RKO (cell line): Measurements from ENCODE around the gene PSMC4.

Source experiments
- DNase-seq: peaks from one replicate; pipeline ENCODE4 v3.0.0-alpha.2; 2016; ENCODE audit warnings: low spot score

Gene PSMC4

DNA sequence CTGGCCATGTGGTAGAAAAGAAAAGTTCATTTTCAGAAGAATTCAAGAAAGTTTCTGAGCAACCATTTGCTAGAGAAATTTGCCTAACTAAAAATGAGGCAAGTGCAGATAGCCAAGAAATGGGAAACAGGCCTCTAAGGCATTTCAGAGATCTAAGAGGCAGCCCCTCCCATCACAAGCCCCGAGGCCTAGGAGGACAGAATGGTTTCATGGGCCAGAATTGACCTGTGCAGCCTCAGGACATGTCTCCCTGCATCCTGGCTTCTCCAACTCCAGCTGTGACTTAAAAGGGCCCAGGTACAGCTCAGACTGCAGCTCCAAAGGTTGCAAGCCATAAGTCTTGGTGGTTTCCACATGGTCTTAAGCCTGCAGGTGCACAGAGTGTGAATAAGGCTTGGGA, 22.6 kb downstream of the PSMC4 start:
- no peak for DNase-seq

- DNase-seq, result no peak
These were observed 23.4 kb downstream of the PSMC4 start for GRCh38 chr19:39994361-39994760.

DNA sequence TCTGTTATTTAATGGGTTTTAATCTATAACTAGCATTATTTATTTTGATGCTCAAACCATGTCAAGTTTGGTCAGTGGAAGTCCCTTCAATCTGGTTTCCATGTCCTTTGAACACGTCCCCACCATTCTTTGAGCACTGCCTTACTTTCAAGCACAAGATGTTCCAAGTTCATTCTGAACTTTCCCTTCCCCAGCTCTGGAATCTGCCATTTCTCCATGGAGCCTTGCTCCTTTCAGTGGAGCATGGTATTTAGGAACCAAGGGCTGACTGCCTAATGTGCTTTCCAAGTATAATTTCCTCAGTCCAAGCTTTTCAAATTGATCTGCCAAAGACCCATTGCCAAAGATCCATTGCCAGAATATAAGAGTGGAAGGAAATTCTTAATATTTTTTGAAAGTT, 24.8 kb downstream of the PSMC4 start:
- DNase-seq, result no peak

DNA sequence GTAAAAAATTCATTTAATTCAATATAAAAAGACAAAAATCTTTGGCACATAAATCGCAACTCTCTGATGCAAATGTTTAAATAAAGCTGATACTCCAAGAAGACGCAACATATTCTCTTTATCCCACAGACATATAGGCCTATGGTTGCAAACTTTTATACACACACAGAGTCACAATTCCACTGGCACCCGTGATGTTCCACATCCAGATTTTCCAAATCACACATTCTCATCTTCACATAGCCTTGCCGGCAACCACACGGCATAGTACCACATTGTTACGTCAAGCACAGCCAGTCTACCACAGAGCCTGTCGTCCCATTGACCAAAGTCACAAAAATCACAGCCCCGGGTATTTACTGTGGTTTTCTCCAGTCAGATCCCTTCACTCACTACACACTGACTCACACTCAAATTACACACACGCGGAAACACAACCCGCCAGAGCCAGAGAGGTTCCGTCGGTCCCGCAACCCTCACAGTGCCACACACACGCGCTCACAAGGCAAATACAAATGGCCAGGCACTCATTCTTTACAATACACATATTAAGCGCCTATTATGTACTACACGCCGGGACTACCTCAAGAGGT, 25.3 kb downstream of the PSMC4 start:
- peak; percentile 79 for DNase-seq

DNA sequence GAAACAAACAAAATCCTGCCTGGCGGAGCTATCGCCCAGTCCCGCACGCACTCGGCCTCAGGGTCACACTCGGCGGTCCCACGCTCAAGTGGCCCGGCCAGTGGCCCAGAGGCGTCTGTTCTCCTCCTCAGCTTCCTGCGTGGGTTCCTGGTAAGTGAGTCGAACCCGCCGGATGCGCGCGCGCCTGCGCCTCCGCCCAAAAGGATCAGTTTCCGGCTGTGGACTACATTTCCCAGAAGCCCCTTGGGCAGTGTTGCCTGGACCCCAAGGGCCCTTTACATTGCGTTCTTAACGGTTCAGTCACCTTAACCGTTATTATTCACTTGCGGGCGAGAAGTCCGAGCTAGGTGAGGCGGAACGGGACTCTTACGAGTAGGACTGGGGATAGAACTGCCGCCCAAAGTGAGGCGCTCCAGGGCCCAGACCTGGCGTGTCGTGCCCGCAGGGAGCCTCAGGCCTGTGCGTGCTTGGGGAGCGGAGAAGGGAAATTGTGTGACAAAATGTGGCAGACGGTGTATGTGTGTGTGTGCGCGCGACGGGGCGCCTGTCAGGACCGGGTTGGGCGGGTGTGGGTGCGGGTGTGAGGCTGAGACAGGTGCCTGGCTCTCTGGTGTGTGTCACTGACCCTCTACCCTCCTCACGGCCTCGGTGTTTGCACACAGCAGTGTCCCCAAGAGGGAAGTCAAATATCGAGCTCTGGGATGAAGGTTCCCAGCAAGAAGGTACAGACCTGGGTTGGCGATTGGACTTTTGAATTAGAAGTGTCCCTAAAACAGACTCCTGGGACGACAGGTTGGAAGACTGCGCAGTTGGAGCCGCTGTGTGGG, 26.1 kb downstream of the PSMC4 start, which contains the start of gene ZNF546:
TSS of gene ZNF546 (plus strand) at position 250 of the 827 bp plus-strand sequence. CDS start 1,267 bp downstream, outside the sequence.
- DNase-seq, result peak; percentile 96

- DNase-seq, result peak; percentile 19
These were observed 26.8 kb downstream of the PSMC4 start for GRCh38 chr19:39997638-39998216.

DNA sequence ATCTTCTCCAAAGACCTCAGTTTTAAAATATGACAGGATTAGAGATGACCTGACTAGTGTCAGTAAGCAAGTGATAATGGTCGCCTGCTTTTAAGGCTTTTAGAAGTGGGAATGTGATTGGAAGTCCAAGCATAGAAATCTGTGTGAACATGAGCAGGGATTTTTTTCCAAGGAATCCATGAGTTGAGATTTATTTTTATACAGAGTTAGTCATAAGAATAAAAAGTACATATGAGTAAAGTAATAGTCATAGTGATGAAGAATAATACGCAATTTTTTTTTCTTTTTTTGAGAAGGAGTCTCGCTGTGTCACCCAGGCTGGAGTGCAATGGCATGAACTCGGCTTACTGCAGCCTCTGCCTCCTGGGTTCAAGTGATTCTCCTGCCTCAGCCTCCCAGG, 27.5 kb downstream of the PSMC4 start:
- DNase-seq, result peak; percentile 89

GRCh38 chr19:40005691-40006272, 34.8 kb downstream of the PSMC4 start:
- DNase-seq, result no peak

GRCh38 chr19:40006273-40006691, 35.3 kb downstream of the PSMC4 start:
- peak; percentile 58 for DNase-seq

- DNase-seq, result no peak
These were observed 38.7 kb downstream of the PSMC4 start for GRCh38 chr19:40009674-40010073.

- no peak for DNase-seq
These were observed 43.0 kb downstream of the PSMC4 start for GRCh38 chr19:40013991-40014390.

DNA sequence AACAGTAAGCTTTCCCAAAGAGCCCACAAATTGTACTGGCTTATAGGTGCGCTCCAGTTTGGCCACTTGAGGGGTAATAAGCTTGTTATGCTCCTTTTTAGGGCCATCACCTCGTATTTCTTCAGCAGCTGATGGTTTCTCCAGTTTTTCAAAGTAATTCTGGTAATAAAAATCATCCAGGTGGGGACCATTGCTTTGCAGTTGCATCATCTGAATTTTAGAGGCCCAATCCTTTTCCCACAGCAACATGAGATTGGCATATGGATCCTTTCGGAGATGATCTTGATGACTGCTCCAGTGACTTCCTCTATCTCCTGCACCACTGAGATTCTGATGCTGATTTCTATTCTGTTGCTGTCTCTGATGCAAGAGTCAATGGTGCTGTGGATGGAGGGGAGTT, 53.0 kb downstream of the PSMC4 start:
- no peak for DNase-seq

DNA sequence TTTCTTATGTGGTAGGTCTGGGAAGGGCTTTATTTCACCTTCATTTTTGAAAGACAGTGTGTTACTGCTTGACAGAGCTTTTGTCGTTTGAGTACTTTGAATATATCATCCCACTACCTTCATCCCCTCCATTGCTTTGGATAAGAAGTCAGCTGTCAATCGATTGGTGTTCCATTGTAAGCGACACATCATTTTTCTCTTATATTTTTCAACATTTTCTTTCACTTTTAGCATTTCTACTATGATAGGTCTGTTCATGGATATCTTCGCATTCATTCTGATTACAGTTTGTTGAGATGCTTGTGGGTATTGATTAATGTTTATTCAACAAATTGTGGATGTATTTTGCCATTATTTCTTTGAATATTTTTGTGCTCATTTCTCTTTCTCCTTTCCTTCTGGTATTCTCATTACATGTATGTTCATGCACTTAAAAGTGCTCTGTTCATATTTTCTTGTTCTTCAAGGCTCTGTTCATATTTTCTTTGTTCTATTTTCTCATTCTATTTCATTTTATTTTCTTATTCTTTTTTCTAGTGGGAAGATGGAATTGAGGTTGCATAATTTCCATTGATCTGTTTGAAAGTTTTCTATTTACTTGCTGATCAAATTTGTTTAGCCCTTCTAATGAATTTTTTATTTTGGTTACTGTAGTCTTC, 55.1 kb downstream of the PSMC4 start:
- no peak for DNase-seq

DNA sequence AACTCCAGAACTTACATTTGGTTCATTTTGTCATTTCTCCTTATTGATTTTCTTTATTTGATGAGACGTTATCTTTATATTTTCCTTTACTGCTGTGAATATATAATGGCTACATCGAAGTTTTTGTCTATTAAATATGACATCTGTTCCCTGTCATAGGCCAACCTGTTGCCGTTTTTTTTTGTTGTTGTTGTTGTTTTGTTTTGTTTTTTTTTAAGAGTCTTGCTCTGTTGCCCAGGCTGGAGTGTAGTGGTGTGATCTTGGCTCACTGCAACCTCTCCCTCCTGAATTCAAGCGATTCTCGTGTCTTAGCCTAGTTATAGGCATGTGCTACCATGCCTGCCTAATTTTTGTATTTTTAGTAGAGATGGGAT, 55.6 kb downstream of the PSMC4 start:
- no peak for DNase-seq
